ENCODE measurements around the gene NFX1.

The NFX1 gene

DNA sequence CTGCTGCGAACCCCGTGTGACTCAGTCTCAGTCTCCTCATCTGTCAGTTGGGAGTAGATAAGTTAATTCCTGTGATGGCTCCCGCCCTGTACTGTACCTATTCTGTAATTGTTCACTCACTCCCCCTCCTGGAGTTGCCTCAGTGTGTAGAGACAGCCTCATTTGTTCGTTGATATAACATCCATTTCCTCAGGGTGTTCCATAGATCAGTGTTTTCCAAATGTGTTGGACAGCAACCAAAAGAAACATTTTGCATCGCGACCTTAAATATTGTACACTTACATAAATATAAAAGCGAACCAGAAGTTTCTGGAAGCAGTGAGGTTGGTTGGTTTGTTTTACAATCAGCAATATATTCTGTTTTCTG, 698 bp downstream of the NFX1 start:
- Histone ChIP-seq H3K27ac (ENCODE audit: insufficient read depth in 1 of 2, low read depth in 1 of 2, low read length in 2 of 2, poor library complexity in 1 of 2, severe bottlenecking in 2 of 2) (peak overlapping the region; percentile 97 to 99), H3K4me1 (ENCODE audit: control extremely low read depth in 1 of 4, control insufficient read depth in 4 of 4, insufficient read depth in 4 of 4, low read length in 3 of 4) (peaks cover 6 to 56% (median 46%) of the 10 kb centered on the region in 4 experiments), H3K4me3 (ENCODE audit: control insufficient read depth in 1 of 7, extremely low read depth in 1 of 7, insufficient read depth in 4 of 7, low read depth in 2 of 7, low read length in 6 of 7) (peak overlapping the region; percentile 49 to 95 (median 80)), H3K9me3 (ENCODE audit: control extremely low read depth in 1 of 5, control insufficient read depth in 4 of 5, insufficient read depth in 2 of 5, low read depth in 1 of 5, low read length in 4 of 5) (no peaks in the 10 kb centered on the region), H3K27me3 (replicated peaks in 2 of 5; ENCODE audit: control insufficient read depth in 4 of 5, insufficient read depth in 5 of 5, low read length in 4 of 5) (no peaks in the 10 kb centered on the region), H3K36me3 (ENCODE audit: control insufficient read depth in 4 of 4, insufficient read depth in 4 of 4, low read length in 3 of 4) (peaks cover 5 to 43% (median 25%) of the 10 kb centered on the region in 4 experiments)
- WGBS (ENCODE audit: insufficient coverage) = 23% methylated on average over 4 of the region's 7 CpGs
- CTCF ChIA-PET = interaction anchor here (1.0 to 1.8 kb wide), 2 partner anchors 27 to 183 kb away, joined by 3 to 6 read pairs; no protein-coding TSS in a partner anchor
- POLR2A ChIA-PET = interaction anchor here (0.6 to 1.3 kb wide), 3 partner anchors 11 to 132 kb away, joined by 3 to 5 read pairs (median 3); no protein-coding TSS in a partner anchor
- DNase-seq = no peak

DNA sequence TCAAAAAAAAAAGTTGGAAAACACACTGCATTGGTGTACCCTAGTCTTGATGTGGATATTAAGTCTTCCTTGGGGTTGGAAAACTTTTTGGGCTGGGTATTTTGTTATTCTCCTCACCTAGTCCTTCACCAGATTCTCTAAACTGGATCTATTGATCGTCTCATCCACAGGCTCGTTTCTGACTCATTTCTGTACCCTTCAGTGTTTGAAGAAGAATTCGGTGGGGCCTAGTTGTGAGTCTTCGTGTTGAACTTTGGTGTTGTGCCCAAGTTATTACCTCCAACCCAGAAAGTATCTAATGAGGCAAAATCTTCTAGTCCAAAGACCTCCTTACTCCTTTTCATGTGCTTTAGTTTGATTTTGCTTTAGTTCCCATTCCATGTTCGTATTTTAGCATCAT, 1.6 kb downstream of the NFX1 start:
- CTCF ChIA-PET = no interaction called here
- Histone ChIP-seq H3K4me1 (ENCODE audit: control extremely low read depth in 1 of 4, control insufficient read depth in 4 of 4, insufficient read depth in 4 of 4, low read length in 3 of 4) (peaks cover 13 to 58% (median 52%) of the 10 kb centered on the region in 4 experiments), H3K27ac (ENCODE audit: insufficient read depth in 1 of 2, low read depth in 1 of 2, low read length in 2 of 2, poor library complexity in 1 of 2, severe bottlenecking in 2 of 2) (peak overlapping the region in 1 of 2 experiments; percentile 12), H3K27me3 (replicated peaks in 2 of 5; ENCODE audit: control insufficient read depth in 4 of 5, insufficient read depth in 5 of 5, low read length in 4 of 5) (no peaks in the 10 kb centered on the region), H3K4me3 (ENCODE audit: control insufficient read depth in 1 of 7, extremely low read depth in 1 of 7, insufficient read depth in 4 of 7, low read depth in 2 of 7, low read length in 6 of 7) (peak overlapping the region in 2 of 7 experiments; percentile 10 to 20), H3K9me3 (ENCODE audit: control extremely low read depth in 1 of 5, control insufficient read depth in 4 of 5, insufficient read depth in 2 of 5, low read depth in 1 of 5, low read length in 4 of 5) (no peaks in the 10 kb centered on the region), H3K36me3 (ENCODE audit: control insufficient read depth in 4 of 4, insufficient read depth in 4 of 4, low read length in 3 of 4) (peaks cover 5 to 48% (median 31%) of the 10 kb centered on the region in 4 experiments)
- no peak for DNase-seq
- POLR2A ChIA-PET = interaction anchor here (0.5 kb wide), 1 partner anchor 22 kb away, joined by 3 read pairs; no protein-coding TSS in a partner anchor
- WGBS (ENCODE audit: insufficient coverage) = 100% methylated on average over 2 of the region's 5 CpGs

DNA sequence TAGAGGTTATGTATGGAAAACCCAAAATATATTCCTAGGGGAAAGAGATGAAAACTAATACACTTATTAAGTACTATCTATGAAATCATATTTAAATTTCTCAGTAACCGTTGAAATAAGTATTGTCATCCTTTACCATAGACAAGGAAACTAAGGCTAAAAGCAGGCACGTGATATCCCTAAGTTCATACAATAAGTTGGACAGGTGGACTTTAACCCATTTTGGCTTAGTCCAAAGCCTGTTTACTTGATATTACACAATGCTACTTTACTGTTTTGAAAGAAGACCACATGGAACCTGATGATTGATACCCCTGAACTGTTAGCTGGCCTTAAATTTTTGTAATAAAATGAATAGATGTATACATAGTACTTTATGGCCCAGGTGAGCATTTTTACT, 3.5 kb downstream of the NFX1 start:
- DNase-seq = no peak
- Histone ChIP-seq H3K4me3 (ENCODE audit: control insufficient read depth in 1 of 7, extremely low read depth in 1 of 7, insufficient read depth in 4 of 7, low read depth in 2 of 7, low read length in 6 of 7) (no peak overlapping the region), H3K36me3 (ENCODE audit: control insufficient read depth in 4 of 4, insufficient read depth in 4 of 4, low read length in 3 of 4) (peaks cover 6 to 57% (median 37%) of the 10 kb centered on the region in 4 experiments), H3K27me3 (replicated peaks in 2 of 5; ENCODE audit: control insufficient read depth in 4 of 5, insufficient read depth in 5 of 5, low read length in 4 of 5) (no peaks in the 10 kb centered on the region), H3K9me3 (ENCODE audit: control extremely low read depth in 1 of 5, control insufficient read depth in 4 of 5, insufficient read depth in 2 of 5, low read depth in 1 of 5, low read length in 4 of 5) (no peaks in the 10 kb centered on the region), H3K4me1 (ENCODE audit: control extremely low read depth in 1 of 4, control insufficient read depth in 4 of 4, insufficient read depth in 4 of 4, low read length in 3 of 4) (peaks cover 30 to 65% (median 56%) of the 10 kb centered on the region in 4 experiments), H3K27ac (ENCODE audit: insufficient read depth in 1 of 2, low read depth in 1 of 2, low read length in 2 of 2, poor library complexity in 1 of 2, severe bottlenecking in 2 of 2) (peak overlapping the region in 1 of 2 experiments; percentile 40)
- ChIA-PET POLR2A (no interaction called here), CTCF (interaction anchor here (1.3 kb wide), 1 partner anchor 10 kb away, joined by 3 read pairs; no protein-coding TSS in a partner anchor)
- 100% methylated on average over 2 of the region's 2 CpGs for WGBS (ENCODE audit: insufficient coverage)

DNA sequence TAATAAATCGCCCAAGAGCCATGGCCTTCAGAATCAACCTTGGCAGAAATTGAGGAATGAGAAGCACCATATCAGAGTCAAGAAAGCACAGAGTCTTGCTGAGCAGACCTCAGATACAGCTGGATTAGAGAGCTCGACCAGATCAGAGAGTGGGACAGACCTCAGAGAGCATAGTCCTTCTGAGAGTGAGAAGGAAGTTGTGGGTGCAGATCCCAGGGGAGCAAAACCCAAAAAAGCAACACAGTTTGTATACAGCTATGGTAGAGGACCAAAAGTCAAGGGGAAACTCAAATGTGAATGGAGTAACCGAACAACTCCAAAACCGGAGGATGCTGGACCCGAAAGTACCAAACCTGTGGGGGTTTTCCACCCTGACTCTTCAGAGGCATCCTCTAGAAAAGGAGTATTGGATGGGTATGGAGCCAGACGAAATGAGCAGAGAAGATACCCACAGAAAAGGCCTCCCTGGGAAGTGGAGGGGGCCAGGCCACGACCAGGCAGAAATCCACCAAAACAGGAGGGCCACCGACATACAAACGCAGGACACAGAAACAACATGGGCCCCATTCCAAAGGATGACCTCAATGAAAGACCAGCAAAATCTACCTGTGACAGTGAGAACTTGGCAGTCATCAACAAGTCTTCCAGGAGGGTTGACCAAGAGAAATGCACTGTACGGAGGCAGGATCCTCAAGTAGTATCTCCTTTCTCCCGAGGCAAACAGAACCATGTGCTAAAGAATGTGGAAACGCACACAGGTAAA, 4.5 kb downstream of the NFX1 start:
- H3K9me3 ChIP-seq (ENCODE audit: control extremely low read depth in 1 of 5, control insufficient read depth in 4 of 5, insufficient read depth in 2 of 5, low read depth in 1 of 5, low read length in 4 of 5) = no peaks in the 10 kb centered on the region
- H3K27me3 ChIP-seq (replicated peaks in 2 of 5; ENCODE audit: control insufficient read depth in 4 of 5, insufficient read depth in 5 of 5, low read length in 4 of 5) = no peaks in the 10 kb centered on the region
- H3K36me3 ChIP-seq (ENCODE audit: control insufficient read depth in 4 of 4, insufficient read depth in 4 of 4, low read length in 3 of 4) = peaks cover 6 to 65% (median 39%) of the 10 kb centered on the region in 4 experiments
- H3K27ac ChIP-seq (ENCODE audit: insufficient read depth in 1 of 2, low read depth in 1 of 2, low read length in 2 of 2, poor library complexity in 1 of 2, severe bottlenecking in 2 of 2) = peak overlapping the region in 1 of 2 experiments; percentile 40
- WGBS (ENCODE audit: insufficient coverage) = 97% methylated on average over 5 of the region's 12 CpGs
- no peak overlapping the region for H3K4me3 ChIP-seq (ENCODE audit: control insufficient read depth in 1 of 7, extremely low read depth in 1 of 7, insufficient read depth in 4 of 7, low read depth in 2 of 7, low read length in 6 of 7)
- POLR2A ChIA-PET = no interaction called here
- peaks cover 35 to 61% (median 56%) of the 10 kb centered on the region in 4 experiments for H3K4me1 ChIP-seq (ENCODE audit: control extremely low read depth in 1 of 4, control insufficient read depth in 4 of 4, insufficient read depth in 4 of 4, low read length in 3 of 4)
- no peak for DNase-seq
- CTCF ChIA-PET = interaction anchor here (1.3 kb wide), 1 partner anchor 9 kb away, joined by 3 read pairs; no protein-coding TSS in a partner anchor

DNA sequence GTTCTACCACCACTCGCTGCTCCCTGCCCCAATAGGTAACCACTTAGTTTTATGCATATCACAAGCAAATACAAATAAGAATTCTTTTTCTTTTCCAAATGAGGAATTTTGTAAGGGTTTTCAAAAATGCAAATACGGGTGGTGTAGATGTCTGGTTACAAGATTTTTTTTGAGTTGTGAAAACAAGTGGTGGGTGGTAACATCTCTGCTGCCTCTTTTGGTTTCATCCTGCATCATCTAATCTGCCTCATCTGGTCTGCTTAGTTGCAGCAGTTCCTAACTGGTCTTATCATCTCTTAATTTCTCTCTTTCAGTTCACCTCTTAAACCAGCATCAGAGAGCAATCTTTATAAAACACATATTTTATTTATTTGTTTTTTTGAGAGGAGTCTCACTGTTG, 5.3 kb downstream of the NFX1 start:
- POLR2A ChIA-PET = no interaction called here
- DNase-seq = no peak
- Histone ChIP-seq H3K9me3 (ENCODE audit: control extremely low read depth in 1 of 5, control insufficient read depth in 4 of 5, insufficient read depth in 2 of 5, low read depth in 1 of 5, low read length in 4 of 5) (no peaks in the 10 kb centered on the region), H3K4me1 (ENCODE audit: control extremely low read depth in 1 of 4, control insufficient read depth in 4 of 4, insufficient read depth in 4 of 4, low read length in 3 of 4) (peaks cover 35 to 59% (median 55%) of the 10 kb centered on the region in 4 experiments), H3K27ac (ENCODE audit: insufficient read depth in 1 of 2, low read depth in 1 of 2, low read length in 2 of 2, poor library complexity in 1 of 2, severe bottlenecking in 2 of 2) (peak overlapping the region in 1 of 2 experiments; percentile 78), H3K27me3 (replicated peaks in 2 of 5; ENCODE audit: control insufficient read depth in 4 of 5, insufficient read depth in 5 of 5, low read length in 4 of 5) (no peaks in the 10 kb centered on the region), H3K36me3 (ENCODE audit: control insufficient read depth in 4 of 4, insufficient read depth in 4 of 4, low read length in 3 of 4) (peaks cover 8 to 72% (median 45%) of the 10 kb centered on the region in 4 experiments), H3K4me3 (ENCODE audit: control insufficient read depth in 1 of 7, extremely low read depth in 1 of 7, insufficient read depth in 4 of 7, low read depth in 2 of 7, low read length in 6 of 7) (no peak overlapping the region)
- CTCF ChIA-PET = interaction anchor here (1.1 to 4.3 kb wide), 2 partner anchors 10 to 16 kb away, joined by 3 to 39 read pairs; no protein-coding TSS in a partner anchor
- no CpG with 5 or more reads among the region's 2 CpGs for WGBS (ENCODE audit: insufficient coverage)

DNA sequence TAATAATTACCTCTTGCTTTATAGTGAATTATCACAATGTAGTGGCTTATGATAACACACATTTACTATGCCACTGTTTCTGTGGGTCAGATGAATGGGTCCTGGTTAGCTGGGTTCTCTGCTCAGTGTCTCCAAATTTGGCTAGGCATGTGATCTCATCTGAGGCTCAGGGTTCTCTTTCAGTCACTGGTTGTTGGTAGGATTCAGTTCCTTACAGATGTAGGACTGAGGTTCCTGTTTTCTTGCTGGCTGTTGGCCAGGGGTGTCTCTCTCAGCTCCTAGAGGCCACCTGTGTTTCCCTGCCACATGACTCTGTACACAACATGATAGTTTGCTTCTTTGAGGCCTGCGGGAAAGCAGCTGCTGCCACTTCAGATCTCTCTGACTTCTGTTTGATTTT, 7.1 kb downstream of the NFX1 start:
- Histone ChIP-seq H3K27ac (ENCODE audit: insufficient read depth in 1 of 2, low read depth in 1 of 2, low read length in 2 of 2, poor library complexity in 1 of 2, severe bottlenecking in 2 of 2) (peak overlapping the region; percentile 18 to 78), H3K36me3 (ENCODE audit: control insufficient read depth in 4 of 4, insufficient read depth in 4 of 4, low read length in 3 of 4) (peaks cover 18 to 74% (median 54%) of the 10 kb centered on the region in 4 experiments), H3K4me3 (ENCODE audit: control insufficient read depth in 1 of 7, extremely low read depth in 1 of 7, insufficient read depth in 4 of 7, low read depth in 2 of 7, low read length in 6 of 7) (peak overlapping the region in 2 of 7 experiments; percentile 25 to 40), H3K4me1 (ENCODE audit: control extremely low read depth in 1 of 4, control insufficient read depth in 4 of 4, insufficient read depth in 4 of 4, low read length in 3 of 4) (peaks cover 29 to 46% (median 41%) of the 10 kb centered on the region in 4 experiments), H3K9me3 (ENCODE audit: control extremely low read depth in 1 of 5, control insufficient read depth in 4 of 5, insufficient read depth in 2 of 5, low read depth in 1 of 5, low read length in 4 of 5) (no peaks in the 10 kb centered on the region), H3K27me3 (replicated peaks in 2 of 5; ENCODE audit: control insufficient read depth in 4 of 5, insufficient read depth in 5 of 5, low read length in 4 of 5) (no peaks in the 10 kb centered on the region)
- ChIA-PET POLR2A (interaction anchor here (1.1 kb wide), 1 partner anchor 11 kb away, joined by 5 read pairs; no protein-coding TSS in a partner anchor), CTCF (interaction anchor here (1.1 to 4.3 kb wide), 6 partner anchors 8 to 23 kb away, joined by 3 to 39 read pairs (median 4); no protein-coding TSS in a partner anchor)
- DNase-seq = peak; percentile 85 to 97 (median 97)
- WGBS (ENCODE audit: insufficient coverage) = 0% methylated on average over 1 of the region's 1 CpG

Measured in common myeloid progenitor, CD34-positive (primary cell).